IPS-18c (cell line): ENCODE results near the gene NR0B2.

Source experiments
- H3K4me3 ChIP-seq: 2 replicates; pipeline ENCODE4 v1.7.0; 2013; ENCODE audit warnings: low read depth, mild to moderate bottlenecking, low read length, moderate library complexity; ENCODE audit not compliant: insufficient read depth
- H3K9me3 ChIP-seq: one replicate; pipeline ENCODE4 v1.6.1; 2013; ENCODE audit warnings: mild to moderate bottlenecking, low read length, moderate library complexity; ENCODE audit not compliant: control insufficient read depth, insufficient read depth

NR0B2 gene

DNA sequence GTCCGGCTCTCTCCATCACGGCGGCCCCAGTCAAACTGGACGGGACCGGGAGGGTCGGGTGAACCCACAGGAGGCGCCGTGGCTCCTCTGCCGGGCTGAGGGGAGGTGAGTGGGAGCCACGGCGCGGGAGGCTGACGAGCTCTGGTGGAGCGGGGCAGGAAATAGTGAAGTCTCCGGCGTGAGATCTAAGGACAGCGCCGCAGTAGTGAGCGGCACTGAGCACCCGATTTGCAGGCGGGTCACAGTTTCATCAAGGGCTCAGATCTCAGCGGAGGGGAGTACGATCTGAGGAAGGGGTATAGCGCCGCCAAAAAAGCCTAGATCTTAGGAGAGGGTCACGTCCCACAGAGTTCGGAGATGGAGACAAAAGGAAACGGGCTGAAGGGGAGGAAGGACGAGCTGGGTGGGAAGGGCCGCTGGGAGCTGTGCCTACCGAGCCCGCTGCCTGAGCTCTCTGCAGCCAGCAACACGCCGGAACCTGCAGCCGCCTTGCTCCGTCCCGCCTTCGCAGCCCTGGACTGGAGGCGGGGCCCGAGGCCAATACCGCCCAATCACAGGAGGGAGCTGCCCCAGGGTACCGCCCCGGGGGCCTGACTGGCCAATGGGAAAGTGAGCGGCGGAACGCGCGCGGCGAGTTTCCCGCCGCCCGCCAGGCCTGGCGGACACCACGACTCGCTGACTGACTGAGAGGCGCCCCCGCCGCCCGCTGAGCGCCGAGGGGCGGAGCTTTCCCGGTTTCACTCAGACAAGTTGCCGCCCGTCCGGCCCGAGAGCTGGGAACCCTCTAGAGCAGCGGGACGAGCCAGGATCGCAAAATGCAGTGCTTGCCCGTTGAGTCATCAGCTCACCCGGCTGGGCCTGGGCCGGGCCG, 48.9 kb downstream of the NR0B2 start:
- H3K4me3 ChIP-seq, result peak overlapping the region; percentile 74
- H3K9me3 ChIP-seq, result no peaks in the 10 kb centered on the region

DNA sequence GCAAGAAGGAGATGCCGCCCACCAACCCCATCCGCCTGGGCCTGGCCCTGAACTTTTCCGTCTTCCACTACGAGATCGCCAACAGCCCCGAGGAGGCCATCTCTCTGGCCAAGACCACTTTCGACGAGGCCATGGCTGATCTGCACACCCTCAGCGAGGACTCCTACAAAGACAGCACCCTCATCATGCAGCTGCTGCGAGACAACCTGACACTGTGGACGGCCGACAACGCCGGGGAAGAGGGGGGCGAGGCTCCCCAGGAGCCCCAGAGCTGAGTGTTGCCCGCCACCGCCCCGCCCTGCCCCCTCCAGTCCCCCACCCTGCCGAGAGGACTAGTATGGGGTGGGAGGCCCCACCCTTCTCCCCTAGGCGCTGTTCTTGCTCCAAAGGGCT, 50.1 kb downstream of the NR0B2 start:
- peak overlapping the region; percentile 74; the same call in 1 of the 2 replicates for H3K4me3 ChIP-seq
- H3K9me3 ChIP-seq, result no peaks in the 10 kb centered on the region

DNA sequence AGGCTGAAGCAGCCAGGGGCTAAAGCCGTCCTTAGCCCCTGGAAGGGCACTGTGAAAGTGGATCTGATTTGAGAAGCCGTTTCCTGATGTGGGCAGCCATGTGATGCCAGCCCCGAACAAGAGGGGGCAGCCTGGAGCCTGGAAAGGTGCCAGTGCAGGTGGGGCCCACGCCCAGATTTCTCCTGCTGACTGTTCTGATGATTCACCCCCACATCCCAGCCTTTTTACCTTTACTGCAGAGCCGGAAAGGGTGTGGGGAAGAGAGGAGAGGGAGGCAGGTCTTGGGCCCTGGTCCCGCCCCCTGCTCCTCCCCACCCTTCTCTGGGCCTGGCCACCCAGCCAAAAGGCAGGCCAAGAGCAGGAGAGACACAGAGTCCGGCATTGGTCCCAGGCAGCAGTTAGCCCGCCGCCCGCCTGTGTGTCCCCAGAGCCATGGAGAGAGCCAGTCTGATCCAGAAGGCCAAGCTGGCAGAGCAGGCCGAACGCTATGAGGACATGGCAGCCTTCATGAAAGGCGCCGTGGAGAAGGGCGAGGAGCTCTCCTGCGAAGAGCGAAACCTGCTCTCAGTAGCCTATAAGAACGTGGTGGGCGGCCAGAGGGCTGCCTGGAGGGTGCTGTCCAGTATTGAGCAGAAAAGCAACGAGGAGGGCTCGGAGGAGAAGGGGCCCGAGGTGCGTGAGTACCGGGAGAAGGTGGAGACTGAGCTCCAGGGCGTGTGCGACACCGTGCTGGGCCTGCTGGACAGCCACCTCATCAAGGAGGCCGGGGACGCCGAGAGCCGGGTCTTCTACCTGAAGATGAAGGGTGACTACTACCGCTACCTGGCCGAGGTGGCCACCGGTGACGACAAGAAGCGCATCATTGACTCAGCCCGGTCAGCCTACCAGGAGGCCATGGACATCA, 50.7 kb downstream of the NR0B2 start, which contains the start of gene SFN:
Gene SFN (plus strand): TSS at position 369 of the 904 bp plus-strand sequence. CDS start 64 bp downstream, at position 433.
- Histone ChIP-seq H3K9me3 (no peaks in the 10 kb centered on the region), H3K4me3 (peak within 1 kb of the TSS; percentile 74)

DNA sequence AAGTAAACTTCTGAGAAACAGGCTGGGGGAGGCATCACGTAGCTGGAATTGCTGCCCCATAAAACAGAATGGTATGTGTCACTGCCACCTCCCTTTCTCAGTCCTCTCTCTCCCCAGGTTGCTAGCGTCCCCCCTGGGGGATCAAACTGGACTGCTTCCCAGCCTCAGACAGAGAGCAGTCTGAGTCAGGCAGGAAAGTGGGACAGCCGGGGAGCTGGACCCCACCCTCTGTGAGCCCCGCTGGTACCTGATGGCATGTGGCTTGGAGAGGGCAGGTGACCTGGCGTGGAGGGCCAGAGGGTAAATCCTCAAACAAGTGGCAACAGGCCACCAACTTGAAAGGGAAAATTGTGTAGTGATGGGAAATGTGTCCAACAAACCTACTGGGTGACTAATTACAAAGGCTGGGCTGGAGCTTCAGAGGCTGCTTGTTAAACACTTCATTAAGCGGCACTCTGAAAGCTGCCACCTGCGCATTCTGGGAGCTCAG, 51.8 kb downstream of the NR0B2 start:
- H3K9me3 ChIP-seq, result no peaks in the 10 kb centered on the region
- no peak overlapping the region for H3K4me3 ChIP-seq
